Kidney epithelial cell (primary cell): ENCODE results near the gene TMEM45B. TPM values are rescaled to one million over a fixed set of nuclear protein-coding genes. Genes with fewer than 3 reads are reported as not detected.

Experiments used
- DNase-seq: peaks from one replicate; pipeline ENCODE4 v3.0.0-alpha.2; 2010; ENCODE audit warnings: low read depth
- H3K27me3 ChIP-seq: 2 replicates; pipeline ENCODE4 v1.6.0; 2011; ENCODE audit warnings: low read length; ENCODE audit not compliant: control insufficient read depth, insufficient read depth
- H3K36me3 ChIP-seq: 2 replicates; pipeline ENCODE4 v1.5.1; 2011; ENCODE audit warnings: low read length; ENCODE audit not compliant: control insufficient read depth, insufficient read depth
- H3K4me3 ChIP-seq: 2 replicates; pipeline ENCODE4 v1.5.1; 2011; ENCODE audit warnings: low read depth, mild to moderate bottlenecking, control low read depth, low read length
- CTCF ChIP-seq: IDR thresholded peaks from 2 replicates; pipeline ENCODE4 v1.5.1; 2011; ENCODE audit warnings: mild to moderate bottlenecking, moderate library complexity, low read length, control low read depth, inconsistent platforms; ENCODE audit not compliant: insufficient read depth, poor library complexity, severe bottlenecking
- total RNA-seq: library from RNA; depleted of rRNA; stranded (reverse); fragments of >200 nt; gene quantifications from 2 replicates; pipeline ENCODE4 v1.2.3, GENCODE V29; 2015

Gene TMEM45B
- total RNA-seq, 1 donor from 2014 or later, result 2.8 TPM

DNA sequence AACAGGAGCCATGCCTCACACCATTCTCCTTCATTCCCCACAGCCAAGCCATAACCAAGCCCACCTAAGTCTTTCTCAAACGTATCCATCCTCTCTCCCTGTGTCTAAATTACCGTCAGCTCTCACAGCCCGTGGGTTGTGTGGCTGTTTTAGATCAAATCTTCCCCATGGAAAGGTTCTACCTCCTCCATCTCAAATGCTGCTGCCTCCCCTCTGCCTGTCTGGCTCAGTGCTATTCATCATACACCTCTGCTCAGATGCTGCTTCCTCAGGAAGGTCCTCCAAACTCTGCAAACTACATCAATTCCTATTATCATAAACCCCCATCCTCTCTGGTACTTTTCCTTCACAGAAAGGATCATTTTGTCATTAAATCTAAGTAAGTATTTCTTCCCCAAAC, 64.7 kb downstream of the TMEM45B start:
- H3K36me3 ChIP-seq, result peaks cover 7% of the 10 kb centered on the region

DNA sequence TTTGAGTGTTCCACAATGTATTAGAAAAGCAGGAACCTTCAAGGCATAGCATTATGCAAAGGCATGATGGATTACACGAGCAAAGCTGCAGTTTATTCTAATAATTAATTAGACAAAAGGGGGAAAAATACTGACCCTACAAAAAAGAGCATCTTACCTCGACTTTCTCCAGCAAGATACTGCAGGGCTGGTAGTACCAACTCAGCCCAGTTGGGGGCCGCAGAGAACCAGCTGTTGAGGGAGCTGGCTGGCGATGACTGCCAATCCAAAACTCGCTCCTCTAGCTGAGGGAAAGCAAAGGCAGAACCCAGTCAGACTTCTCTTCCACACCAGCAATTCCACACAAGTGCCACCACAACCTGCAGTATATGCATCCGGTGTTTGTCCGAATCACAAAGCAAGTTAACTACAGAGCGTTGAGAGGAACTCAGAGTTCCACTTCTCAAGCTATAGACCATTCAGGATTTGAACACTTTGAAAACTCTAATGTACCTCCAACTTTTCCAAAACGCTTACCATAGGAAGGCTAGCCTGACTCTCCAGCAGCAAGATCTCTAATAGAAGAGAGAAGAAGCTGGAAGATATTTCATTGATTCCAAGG, 66.0 kb downstream of the TMEM45B start:
- no peak for DNase-seq
- peaks cover 9% of the 10 kb centered on the region for H3K36me3 ChIP-seq
- peak; percentile 65 for TF ChIP-seq CTCF
- no peak overlapping the region for H3K4me3 ChIP-seq
- H3K27me3 ChIP-seq, result no peaks in the 10 kb centered on the region

More for the DNA sequence above, 64.7 kb downstream of the TMEM45B start:
- Histone ChIP-seq H3K4me3 (no peak overlapping the region), H3K27me3 (no peaks in the 10 kb centered on the region)
- TF ChIP-seq CTCF, result no peak
- DNase-seq, result no peak

GRCh38 chr11:129884581-129884980, 68.9 kb downstream of the TMEM45B start:
- TF ChIP-seq CTCF, result no peak
- Histone ChIP-seq H3K36me3 (peaks cover 7% of the 10 kb centered on the region), H3K27me3 (no peaks in the 10 kb centered on the region), H3K4me3 (no peak overlapping the region)
- DNase-seq, result no peak

DNA sequence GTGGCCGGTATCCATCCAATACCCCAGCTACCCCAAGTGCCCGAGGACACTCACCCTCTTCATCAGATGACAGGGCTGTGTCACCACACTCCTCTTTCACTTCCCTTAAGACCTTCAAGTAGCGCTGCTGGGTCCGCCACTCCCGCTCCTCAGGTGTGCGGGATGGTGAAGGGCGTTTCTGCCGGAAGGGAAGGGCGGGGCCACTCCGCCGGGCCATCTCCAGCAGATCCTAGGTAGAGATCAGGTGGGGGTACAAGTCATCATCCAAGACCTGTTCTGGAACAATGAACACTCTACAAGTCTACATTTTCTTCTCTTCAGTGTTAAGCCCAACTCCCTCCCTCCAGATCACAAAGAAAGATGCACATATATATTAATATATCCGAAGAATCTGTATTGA, 69.7 kb downstream of the TMEM45B start:
- Histone ChIP-seq H3K36me3 (peaks cover 6% of the 10 kb centered on the region), H3K27me3 (no peaks in the 10 kb centered on the region), H3K4me3 (no peak overlapping the region)
- no peak for DNase-seq
- no peak for TF ChIP-seq CTCF

- Histone ChIP-seq H3K36me3 (peaks cover 6% of the 10 kb centered on the region), H3K27me3 (no peaks in the 10 kb centered on the region), H3K4me3 (no peak overlapping the region)
- DNase-seq, result no peak
- no peak for TF ChIP-seq CTCF
Measured at GRCh38 chr11:129888451-129888850, 72.8 kb downstream of the TMEM45B start.
